ENCODE data around the gene PTPRG. TPM values are rescaled to one million over a fixed set of nuclear protein-coding genes. Genes with fewer than 3 reads are reported as not detected.

The PTPRG gene
- total RNA-seq, 2 donors from 2014 or later, result 26.0 to 26.3 TPM

GRCh38 chr3:61876797-61877196 lies 315.4 kb downstream of the PTPRG start:
- Histone ChIP-seq H3K27ac (no peak overlapping the region), H3K4me3 (no peak overlapping the region), H3K9ac (ENCODE audit: low read depth in 2 of 2, low read length in 2 of 2) (no peak overlapping the region), H3K27me3 (no peaks in the 10 kb centered on the region), H3K4me1 (peaks cover 8% of the 10 kb centered on the region), H3K36me3 (no peaks in the 10 kb centered on the region), H3K9me3 (no peaks in the 10 kb centered on the region)
- no peak for DNase-seq
- intact Hi-C loops (cut with DNase I), result no loop called here
- TF ChIP-seq CTCF (IDR thresholded peaks at IDR 0.05), result no peak

DNA sequence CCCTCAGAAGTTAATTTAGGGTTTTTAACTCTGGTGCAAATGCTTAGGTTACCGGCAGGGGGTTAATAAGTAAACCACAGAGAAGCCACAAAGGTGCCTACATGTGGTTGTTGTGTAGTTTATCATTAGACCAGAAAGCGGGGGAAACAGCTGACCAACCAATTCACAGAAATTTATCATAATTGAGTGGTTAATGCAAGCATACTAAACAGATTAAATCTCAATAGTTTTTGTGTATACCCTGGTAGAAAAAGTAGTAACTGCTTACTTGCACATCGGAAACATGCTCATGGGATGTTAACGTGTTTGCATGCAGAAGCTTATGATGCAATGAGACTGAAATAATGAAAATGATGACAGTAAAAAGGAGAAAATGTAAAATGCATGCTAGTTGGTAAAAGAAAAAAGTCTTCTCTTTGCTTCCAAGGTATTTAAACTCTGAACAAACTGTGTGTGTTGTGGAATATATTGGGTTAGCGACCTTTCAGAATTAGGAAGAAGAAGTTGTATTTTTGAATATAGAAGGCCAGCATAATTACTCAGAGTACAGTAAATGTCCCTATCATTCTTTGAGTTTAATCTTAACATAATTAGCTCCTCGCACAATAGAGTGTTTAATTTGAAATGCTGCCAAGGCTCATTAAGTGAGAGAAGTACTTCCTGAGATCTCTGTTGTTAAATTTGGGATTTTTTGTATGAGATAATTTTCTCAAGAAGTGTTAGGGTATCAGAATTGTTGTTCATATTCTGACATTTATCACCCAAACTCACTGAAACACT lies 316.2 kb downstream of the PTPRG start:
- no peaks in the 10 kb centered on the region for H3K36me3 ChIP-seq
- DNase-seq, result no peak
- no peak overlapping the region for H3K27ac ChIP-seq
- H3K4me3 ChIP-seq, result no peak overlapping the region
- TF ChIP-seq CTCF (IDR thresholded peaks at IDR 0.05), result no peak
- H3K9me3 ChIP-seq, result no peaks in the 10 kb centered on the region
- peaks cover 8% of the 10 kb centered on the region for H3K4me1 ChIP-seq
- H3K27me3 ChIP-seq, result no peaks in the 10 kb centered on the region
- intact Hi-C loops (cut with DNase I), result no loop called here
- no peak overlapping the region for H3K9ac ChIP-seq (ENCODE audit: low read depth in 2 of 2, low read length in 2 of 2)

- no peak for TF ChIP-seq CTCF (IDR thresholded peaks at IDR 0.05)
- intact Hi-C loops (cut with DNase I), result no loop called here
- no peak overlapping the region for H3K9ac ChIP-seq (ENCODE audit: low read depth in 2 of 2, low read length in 2 of 2)
- no peaks in the 10 kb centered on the region for H3K36me3 ChIP-seq
- H3K9me3 ChIP-seq, result no peaks in the 10 kb centered on the region
- H3K4me1 ChIP-seq, result peaks cover 3% of the 10 kb centered on the region
- no peak overlapping the region for H3K27ac ChIP-seq
- H3K27me3 ChIP-seq, result no peaks in the 10 kb centered on the region
- no peak for DNase-seq
- no peak overlapping the region for H3K4me3 ChIP-seq
Observed at GRCh38 chr3:61882253-61882652, 320.9 kb downstream of the PTPRG start.

DNA sequence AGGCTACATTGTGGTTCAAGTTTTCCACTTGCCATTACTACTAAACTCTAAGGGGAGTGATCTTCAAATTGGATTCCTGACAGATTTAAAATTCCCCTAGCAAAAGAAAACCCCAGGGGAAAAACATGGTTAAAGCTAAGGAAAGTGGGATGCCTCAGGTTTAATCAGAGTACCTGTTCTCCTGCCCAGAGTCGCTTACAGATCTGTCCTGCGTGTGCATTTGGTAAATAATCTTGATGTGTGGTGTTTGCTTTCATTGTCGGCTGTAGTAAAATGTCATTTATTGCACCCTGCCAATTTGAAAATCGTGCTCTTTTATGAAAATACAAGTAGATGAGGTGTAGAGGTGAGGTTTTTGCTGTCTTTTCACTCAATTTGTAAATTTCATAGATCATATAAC lies 323.4 kb downstream of the PTPRG start:
- intact Hi-C loops (cut with DNase I), result no loop called here
- TF ChIP-seq CTCF (IDR thresholded peaks at IDR 0.05), result no peak
- no peaks in the 10 kb centered on the region for H3K27me3 ChIP-seq

GRCh38 chr3:61885414-61885813 lies 324.0 kb downstream of the PTPRG start:
- DNase-seq, result no peak
- no peaks in the 10 kb centered on the region for H3K9me3 ChIP-seq
- H3K4me1 ChIP-seq, result no peaks in the 10 kb centered on the region
- no peaks in the 10 kb centered on the region for H3K27me3 ChIP-seq
- no peak overlapping the region for H3K9ac ChIP-seq (ENCODE audit: low read depth in 2 of 2, low read length in 2 of 2)
- TF ChIP-seq CTCF (IDR thresholded peaks at IDR 0.05), result no peak
- no peak overlapping the region for H3K4me3 ChIP-seq
- no peaks in the 10 kb centered on the region for H3K36me3 ChIP-seq
- H3K27ac ChIP-seq, result no peak overlapping the region
- intact Hi-C loops (cut with DNase I), result no loop called here

More for the DNA sequence above, 323.4 kb downstream of the PTPRG start:
- Histone ChIP-seq H3K4me1 (no peaks in the 10 kb centered on the region), H3K4me3 (no peak overlapping the region), H3K36me3 (no peaks in the 10 kb centered on the region), H3K9ac (ENCODE audit: low read depth in 2 of 2, low read length in 2 of 2) (no peak overlapping the region), H3K9me3 (no peaks in the 10 kb centered on the region), H3K27ac (no peak overlapping the region)
- DNase-seq, result no peak
